Renal pelvis (tissue), 4 donors: ENCODE results near the gene NAP1L1. TPM values are rescaled to one million over a fixed set of nuclear protein-coding genes. Genes with fewer than 3 reads are reported as not detected.

Source experiments
- DNase-seq: peaks from one replicate; pipeline ENCODE4 v3.0.0-alpha.2; 2013
- polyA plus RNA-seq, 3 donors: library from polyadenylated mRNA; unstranded; fragments of 120-200 nt; gene quantifications; one replicate each; pipeline ENCODE4 v1.2.1, GENCODE V29; 2013; ENCODE audit not compliant: insufficient read length in 3 of 3

The NAP1L1 gene
- polyA plus RNA-seq, 3 donors, result 759 to 890 (median 810) TPM

GRCh38 chr12:76094754-76095153 is 10.3 kb upstream of the NAP1L1 start:
- DNase-seq, result no peak

- peak; percentile 16 for DNase-seq
Measured at GRCh38 chr12:76091246-76091754, 6.8 kb upstream of the NAP1L1 start.

GRCh38 chr12:76085520-76085868 is 1.0 kb upstream of the NAP1L1 start:
- peak; percentile 20 for DNase-seq

- DNase-seq, result no peak
Measured at GRCh38 chr12:76084863-76085519, 506 bp upstream of the NAP1L1 start.

- DNase-seq, result no peak
Measured at GRCh38 chr12:76083246-76083903, 1.1 kb downstream of the NAP1L1 start.

DNA sequence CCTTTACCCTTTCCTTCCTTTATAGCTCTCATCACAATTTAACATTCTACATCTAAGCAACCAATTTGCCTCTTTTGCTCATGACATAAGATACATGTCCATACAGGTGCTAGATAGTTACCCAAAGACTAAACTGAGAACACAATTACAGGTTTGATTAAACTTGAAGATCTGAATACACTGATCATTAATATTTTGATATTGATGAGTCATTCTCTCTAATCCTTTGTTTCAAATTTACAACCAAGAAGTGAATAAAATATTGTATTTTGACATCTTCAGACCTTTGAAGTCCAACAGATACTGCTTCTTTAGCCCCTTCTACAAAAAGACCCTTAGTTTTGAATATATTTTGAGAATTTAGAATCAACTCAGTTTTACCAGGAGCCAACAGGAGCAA is 2.6 kb downstream of the NAP1L1 start:
- DNase-seq, result no peak

DNA sequence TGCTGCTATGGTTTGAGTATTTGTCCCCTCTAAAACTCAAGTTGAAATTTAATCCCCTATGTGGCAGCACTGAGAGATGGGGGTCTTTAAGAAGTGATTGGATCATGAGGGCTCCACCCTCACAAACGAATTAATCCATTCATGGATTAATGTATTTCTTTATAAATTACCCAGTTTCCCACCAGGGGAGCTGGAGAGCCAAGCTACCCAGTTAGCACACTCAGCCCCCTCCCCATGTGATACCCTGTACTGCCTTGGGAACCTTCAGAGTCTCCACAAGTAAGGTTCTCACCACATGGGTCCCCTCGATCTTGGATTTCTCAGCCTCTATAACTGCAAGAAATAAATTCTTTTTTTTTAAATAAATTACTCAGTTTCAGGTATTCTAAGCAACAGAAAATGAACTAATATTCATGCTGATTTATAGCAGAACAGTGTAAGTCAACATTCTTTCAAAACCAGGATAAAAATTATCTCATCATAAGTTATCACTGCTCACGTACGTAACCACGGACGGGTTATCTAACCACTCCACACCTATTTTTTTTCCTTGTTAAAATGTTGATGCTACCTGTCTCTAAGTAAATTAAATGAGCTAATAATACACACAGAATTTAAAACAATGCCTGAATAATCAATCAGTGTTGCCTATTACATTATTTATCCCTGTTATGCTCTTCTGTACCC is 3.6 kb downstream of the NAP1L1 start:
- no peak for DNase-seq

GRCh38 chr12:76080017-76080728 is 4.3 kb downstream of the NAP1L1 start:
- DNase-seq, result no peak

- no peak for DNase-seq
Measured at GRCh38 chr12:76078748-76079147, 5.7 kb downstream of the NAP1L1 start.

DNA sequence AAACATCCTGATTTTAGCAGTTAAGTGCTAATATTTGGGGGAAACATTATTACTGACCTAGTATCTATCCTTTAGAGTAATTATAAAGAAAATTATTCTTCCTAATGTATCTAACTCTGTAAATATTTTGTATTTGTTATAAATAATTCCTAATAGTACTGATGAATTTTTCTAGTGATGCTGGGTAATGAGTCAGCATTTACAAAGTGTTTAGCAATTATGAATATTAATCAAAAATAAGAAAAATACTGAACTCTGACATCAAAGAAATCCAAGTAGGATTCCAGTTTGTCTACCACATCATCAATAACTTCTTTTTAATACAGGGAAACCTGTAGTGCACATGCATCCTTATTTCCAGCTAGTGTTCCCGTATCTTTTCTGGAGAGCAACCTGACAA is 9.0 kb downstream of the NAP1L1 start:
- DNase-seq, result no peak

DNA sequence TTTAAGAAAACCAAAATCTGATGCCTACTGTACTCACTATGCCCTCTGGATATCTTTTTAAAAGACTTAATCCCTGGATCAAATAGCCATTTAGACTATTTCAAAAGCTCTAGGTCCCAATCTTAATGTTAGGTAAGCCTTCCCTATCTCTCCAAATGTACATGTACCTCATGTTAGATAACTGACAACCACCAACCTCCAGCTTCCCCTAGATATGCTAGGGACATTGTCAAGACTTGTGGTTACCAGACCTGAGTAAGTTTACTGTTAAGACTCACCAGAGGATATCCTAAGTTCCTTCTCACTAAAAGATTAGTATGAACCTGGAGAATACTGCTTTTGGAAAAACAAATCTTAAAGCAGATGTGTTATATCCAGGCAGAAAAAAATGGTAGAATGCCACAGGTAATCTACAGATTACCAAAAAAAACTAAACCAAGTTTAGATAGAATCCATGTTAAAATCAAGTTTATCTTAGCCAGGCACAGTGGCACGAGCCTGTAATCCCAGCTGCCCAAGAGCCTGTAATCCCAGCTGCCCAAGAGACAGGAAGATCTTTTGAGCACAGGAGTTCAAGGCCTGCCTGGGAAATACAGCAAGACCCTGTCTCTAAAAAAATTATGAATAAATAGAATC is 9.7 kb downstream of the NAP1L1 start:
- no peak for DNase-seq

DNA sequence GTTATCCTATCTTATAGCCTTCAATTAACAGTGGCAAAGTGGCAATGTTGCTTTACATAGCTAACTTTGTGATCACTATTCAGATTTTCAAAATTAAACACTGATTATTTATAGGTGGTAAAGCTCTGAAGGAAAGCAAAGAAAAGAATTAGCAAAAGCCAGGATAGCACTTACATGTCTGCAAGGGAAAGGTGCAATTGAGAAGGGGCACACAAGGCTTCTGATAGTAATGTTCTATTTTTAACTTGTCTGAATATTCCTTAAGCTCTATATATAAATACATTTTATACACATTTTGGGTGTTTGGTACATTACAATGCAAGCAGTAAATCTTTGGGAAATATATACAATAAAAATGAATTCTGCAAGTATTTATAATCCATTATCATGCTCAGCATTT is 10.9 kb downstream of the NAP1L1 start:
- no peak for DNase-seq

- no peak for DNase-seq
Measured at GRCh38 chr12:76072568-76072967, 11.9 kb downstream of the NAP1L1 start.

DNA sequence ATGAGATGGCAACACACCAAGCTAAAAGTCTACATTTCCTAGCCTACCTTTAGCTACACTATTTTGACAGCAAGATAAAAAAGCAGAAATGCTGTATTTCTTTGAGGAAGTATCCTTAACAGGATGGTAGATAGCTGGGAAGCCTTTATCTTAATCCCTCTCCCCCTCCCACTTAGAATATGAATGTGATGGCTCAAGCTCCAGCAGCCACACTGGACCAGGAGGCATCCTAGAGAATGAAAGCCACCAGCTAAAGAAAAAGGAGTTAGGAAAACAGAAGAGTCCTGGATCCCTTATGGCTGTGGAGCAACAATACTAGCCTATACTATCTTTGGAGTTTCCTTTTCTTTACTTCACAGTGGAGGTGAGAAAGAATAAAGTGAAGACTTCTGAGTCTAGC is 15.1 kb downstream of the NAP1L1 start:
- no peak for DNase-seq

DNA sequence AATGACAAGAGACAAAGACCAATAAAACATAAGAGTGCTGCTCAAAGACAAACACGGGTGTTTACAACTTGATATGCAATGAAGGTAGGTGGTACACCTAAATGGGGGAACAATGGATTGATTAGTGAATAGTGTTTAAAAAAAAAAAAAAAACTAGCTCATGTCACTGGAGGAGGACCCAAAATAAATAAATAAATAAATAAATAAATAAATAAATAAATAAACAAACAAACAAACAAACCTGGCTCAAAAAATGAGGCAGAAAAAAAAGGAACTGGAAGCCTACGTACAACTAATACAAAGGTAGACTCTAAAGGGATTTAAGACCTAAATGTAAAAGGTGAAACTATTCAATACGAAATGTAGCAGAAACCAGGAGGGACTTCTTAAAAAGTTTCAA is 18.6 kb downstream of the NAP1L1 start:
- DNase-seq, result no peak

DNA sequence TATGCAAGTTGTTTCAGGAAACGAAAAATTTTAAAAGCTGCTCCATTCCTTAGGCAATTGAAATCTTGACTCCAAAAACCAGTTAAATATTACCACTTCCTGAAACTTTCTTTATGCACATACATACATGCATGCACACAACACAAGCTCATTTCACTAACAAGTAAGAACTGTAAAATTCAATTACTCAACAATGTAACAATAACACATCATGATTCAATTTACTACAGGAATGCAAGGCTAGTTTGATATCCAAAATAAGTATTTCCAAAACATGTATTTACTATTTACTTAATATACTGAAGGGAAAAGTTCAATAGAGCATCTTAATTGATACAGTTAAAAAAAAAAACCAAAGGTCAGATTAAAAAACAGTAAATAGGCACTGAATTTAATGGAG is 19.6 kb downstream of the NAP1L1 start:
- DNase-seq, result no peak

- no peak for DNase-seq
Measured at GRCh38 chr12:76060111-76060510, 24.4 kb downstream of the NAP1L1 start.

GRCh38 chr12:76057326-76057725 is 27.2 kb downstream of the NAP1L1 start:
- DNase-seq, result no peak

- DNase-seq, result no peak
Measured at GRCh38 chr12:76055393-76055792, 29.1 kb downstream of the NAP1L1 start.

- DNase-seq, result no peak
Measured at GRCh38 chr12:76049575-76050251, 34.8 kb downstream of the NAP1L1 start.

GRCh38 chr12:76047742-76048141 is 36.7 kb downstream of the NAP1L1 start:
- no peak for DNase-seq
